Measurements from ENCODE around the gene TEX36.
A peak's percentile ranks its signal among the peaks of the same experiment; 100 is the strongest.

The TEX36 gene

GRCh38 chr10:125633517-125633999 is 49.4 kb downstream of the TEX36 start:
- H3K4me3 ChIP-seq (ENCODE audit: low read depth, low read length): peak overlapping the region; percentile 11; the same call in 1 of the 2 replicates
- DNase-seq (ENCODE audit: low read depth): peak; percentile 100
- no peak for TF ChIP-seq CTCF (IDR thresholded peaks at IDR 0.05; ENCODE audit: control insufficient read depth, extremely low read depth, insufficient read depth)

- no peak for DNase-seq (ENCODE audit: low read depth)
- no peak for TF ChIP-seq CTCF (IDR thresholded peaks at IDR 0.05; ENCODE audit: control insufficient read depth, extremely low read depth, insufficient read depth)
- no peak overlapping the region for H3K4me3 ChIP-seq (ENCODE audit: low read depth, low read length)
Measured at GRCh38 chr10:125631806-125632205, 51.2 kb downstream of the TEX36 start.

- peak; percentile 87 for DNase-seq (ENCODE audit: low read depth)
- H3K4me3 ChIP-seq (ENCODE audit: low read depth, low read length): no peak overlapping the region
- peak; percentile 77 for TF ChIP-seq CTCF (IDR thresholded peaks at IDR 0.05; ENCODE audit: control insufficient read depth, extremely low read depth, insufficient read depth)
Measured at GRCh38 chr10:125629758-125630376, 53.1 kb downstream of the TEX36 start.

GRCh38 chr10:125628104-125629049 is 54.6 kb downstream of the TEX36 start:
- TF ChIP-seq CTCF (IDR thresholded peaks at IDR 0.05; ENCODE audit: control insufficient read depth, extremely low read depth, insufficient read depth): no peak
- no peak overlapping the region for H3K4me3 ChIP-seq (ENCODE audit: low read depth, low read length)
- DNase-seq (ENCODE audit: low read depth): no peak

GRCh38 chr10:125627646-125628045 is 55.3 kb downstream of the TEX36 start:
- TF ChIP-seq CTCF (IDR thresholded peaks at IDR 0.05; ENCODE audit: control insufficient read depth, extremely low read depth, insufficient read depth): no peak
- DNase-seq (ENCODE audit: low read depth): no peak
- no peak overlapping the region for H3K4me3 ChIP-seq (ENCODE audit: low read depth, low read length)

GRCh38 chr10:125626671-125627070 is 56.3 kb downstream of the TEX36 start:
- DNase-seq (ENCODE audit: low read depth): no peak
- H3K4me3 ChIP-seq (ENCODE audit: low read depth, low read length): no peak overlapping the region
- no peak for TF ChIP-seq CTCF (IDR thresholded peaks at IDR 0.05; ENCODE audit: control insufficient read depth, extremely low read depth, insufficient read depth)

Data from LNCaP clone FGC (cell line).